ENCODE data around the gene ERBB4.

DNA sequence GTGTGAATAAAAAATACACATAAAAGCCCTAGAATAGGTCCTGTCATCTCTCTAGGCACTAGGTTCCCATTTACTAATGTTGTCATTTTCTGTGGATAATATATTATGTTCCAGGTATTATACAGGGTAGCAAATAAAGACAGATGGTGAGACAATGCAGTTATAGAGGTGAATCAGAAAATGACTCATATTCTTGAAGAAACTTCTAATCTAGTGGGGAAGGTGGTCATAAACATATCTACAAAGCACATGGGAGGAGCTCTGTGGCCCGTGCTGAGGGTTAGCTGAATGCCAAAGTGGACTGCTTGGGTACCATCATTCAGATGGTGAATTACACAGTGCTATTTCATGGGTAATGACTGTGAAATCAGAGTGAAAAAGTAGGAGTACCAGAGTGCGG lies 700.9 kb downstream of the ERBB4 start:
- TF ChIP-seq, protein P1, sequence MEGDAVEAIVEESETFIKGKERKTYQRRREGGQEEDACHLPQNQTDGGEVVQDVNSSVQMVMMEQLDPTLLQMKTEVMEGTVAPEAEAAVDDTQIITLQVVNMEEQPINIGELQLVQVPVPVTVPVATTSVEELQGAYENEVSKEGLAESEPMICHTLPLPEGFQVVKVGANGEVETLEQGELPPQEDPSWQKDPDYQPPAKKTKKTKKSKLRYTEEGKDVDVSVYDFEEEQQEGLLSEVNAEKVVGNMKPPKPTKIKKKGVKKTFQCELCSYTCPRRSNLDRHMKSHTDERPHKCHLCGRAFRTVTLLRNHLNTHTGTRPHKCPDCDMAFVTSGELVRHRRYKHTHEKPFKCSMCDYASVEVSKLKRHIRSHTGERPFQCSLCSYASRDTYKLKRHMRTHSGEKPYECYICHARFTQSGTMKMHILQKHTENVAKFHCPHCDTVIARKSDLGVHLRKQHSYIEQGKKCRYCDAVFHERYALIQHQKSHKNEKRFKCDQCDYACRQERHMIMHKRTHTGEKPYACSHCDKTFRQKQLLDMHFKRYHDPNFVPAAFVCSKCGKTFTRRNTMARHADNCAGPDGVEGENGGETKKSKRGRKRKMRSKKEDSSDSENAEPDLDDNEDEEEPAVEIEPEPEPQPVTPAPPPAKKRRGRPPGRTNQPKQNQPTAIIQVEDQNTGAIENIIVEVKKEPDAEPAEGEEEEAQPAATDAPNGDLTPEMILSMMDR (conservative IDR thresholded peaks at IDR 0.05; ENCODE audit: low read length): no peak
- TF ChIP-seq EZH2phosphoT487 (IDR thresholded peaks at IDR 0.05; ENCODE audit: borderline replicate concordance, low read depth, low read length): no peak
